Kidney capillary endothelial cell (primary cell): Measurements from ENCODE around the gene SPARC.
A peak's percentile ranks its signal among the peaks of the same experiment; 100 is the strongest.

Experiments used
- DNase-seq: peaks from one replicate; pipeline ENCODE4 v3.0.0-alpha.2; 2018; ENCODE audit warnings: low spot score

SPARC gene

GRCh38 chr5:151659001-151659754 is 27.5 kb downstream of the SPARC start:
- DNase-seq = peak; percentile 83

GRCh38 chr5:151657114-151657513 is 29.6 kb downstream of the SPARC start:
- no peak for DNase-seq

- no peak for DNase-seq
Observed at GRCh38 chr5:151656311-151656710, 30.4 kb downstream of the SPARC start.

DNA sequence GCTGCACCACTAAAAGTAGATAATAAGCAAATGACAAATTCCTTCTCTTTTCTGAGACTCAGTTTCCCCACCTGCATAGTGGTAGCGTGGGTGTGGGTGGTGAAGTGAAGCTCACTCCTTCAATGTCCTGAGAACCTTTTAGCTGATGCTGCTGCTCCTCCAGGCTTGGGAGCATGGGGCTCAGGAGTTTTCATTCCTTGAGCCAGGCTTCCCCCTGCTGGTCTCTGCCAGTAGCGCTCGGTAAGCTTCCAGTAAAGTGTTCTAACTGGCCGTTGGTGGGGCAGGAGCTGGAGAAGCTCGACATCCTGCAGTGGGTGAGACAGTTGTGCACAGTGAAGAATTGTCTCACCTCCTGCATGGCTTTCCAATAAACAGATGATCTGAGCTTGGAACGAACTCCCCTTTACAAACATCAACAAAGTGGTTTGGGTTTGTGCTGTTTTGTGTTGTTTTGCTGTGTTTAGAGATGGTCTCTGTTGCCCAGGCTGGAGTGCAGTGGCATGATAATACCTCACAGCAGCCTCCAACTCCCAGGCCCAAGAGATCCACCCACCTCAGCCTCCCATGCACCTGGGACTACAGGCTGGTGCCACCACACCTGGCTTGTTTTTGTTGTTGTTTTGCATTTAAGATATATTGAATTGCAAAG is 34.6 kb downstream of the SPARC start:
- DNase-seq = peak; percentile 76

- no peak for DNase-seq
Observed at GRCh38 chr5:151648988-151649387, 37.7 kb downstream of the SPARC start.

GRCh38 chr5:151648089-151648488 is 38.6 kb downstream of the SPARC start:
- DNase-seq = no peak

DNA sequence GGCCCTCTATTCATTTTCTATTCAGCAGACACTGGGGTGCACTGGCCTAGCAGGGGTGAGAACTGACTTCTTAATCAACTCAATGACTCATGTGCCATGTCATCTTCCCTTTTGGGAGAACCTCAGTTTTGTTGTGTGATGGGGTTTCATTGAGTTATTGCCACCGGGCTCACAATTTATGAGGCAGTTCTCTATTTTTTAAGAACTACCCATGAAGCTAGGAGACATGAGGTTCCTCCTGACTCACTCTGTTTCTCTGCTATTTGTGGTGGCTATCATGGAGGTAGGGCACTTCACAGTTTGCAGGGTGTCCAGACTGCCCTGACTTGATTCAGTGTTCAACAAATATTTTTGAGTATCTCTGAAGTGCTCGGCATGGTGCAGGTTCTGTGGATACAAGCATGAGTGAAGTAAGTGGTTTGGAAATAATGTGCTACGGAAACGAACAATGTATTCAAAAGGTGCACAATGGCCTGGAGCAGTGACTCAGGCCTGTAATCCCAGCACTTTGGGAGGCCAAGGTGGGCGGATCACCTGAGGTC is 39.3 kb downstream of the SPARC start:
- no peak for DNase-seq

- no peak for DNase-seq
Observed at GRCh38 chr5:151646334-151646733, 40.4 kb downstream of the SPARC start.

DNA sequence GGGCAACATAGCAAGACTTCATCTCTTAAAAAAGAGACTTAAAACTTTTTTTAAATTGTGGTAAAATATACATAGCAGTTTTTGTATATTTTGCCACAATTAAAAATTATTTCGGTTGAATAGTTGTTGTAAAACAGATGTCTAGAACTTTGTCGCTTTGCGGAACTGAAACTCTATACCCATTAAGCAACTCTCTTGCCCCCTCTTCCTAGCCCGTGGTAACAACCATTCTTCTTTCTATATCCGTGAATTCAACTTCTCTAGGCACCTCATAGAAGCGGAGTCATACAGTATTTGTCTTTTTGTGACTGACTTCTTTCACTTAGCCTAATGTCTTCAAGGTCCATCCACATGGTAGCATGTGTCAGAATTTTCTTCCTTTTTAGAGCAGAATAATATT is 43.3 kb downstream of the SPARC start:
- DNase-seq = no peak

DNA sequence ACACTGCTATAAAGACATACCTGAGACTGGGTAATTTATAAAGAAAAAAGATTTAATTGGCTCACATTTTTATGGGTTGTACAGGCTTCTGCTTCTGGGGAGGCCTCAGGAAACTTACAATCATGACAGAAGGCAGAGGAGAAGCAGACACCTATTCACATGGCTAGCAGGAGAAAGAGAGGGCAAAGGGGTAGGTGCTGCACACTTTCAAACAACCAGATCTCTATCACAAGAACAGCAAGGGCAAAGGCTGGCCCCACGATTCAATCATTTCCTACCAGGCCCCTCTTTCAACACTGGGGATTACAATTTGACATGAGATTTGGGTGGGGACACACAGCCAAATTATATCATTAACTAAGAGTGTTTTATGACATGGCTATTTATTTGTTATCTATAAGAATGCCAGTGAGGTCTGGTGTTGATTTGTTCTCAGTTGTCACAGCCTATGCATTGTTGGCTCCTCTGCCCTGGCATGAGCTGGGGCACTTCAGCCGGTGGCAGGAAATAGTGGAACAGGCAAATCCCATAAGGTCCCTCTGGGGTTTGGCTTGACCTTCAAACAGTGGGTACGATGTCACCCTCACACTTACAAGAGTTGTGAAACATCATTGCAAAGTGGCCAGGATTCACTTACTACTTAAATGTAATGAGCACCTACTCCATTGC is 44.1 kb downstream of the SPARC start:
- no peak for DNase-seq

GRCh38 chr5:151638619-151639018 is 48.1 kb downstream of the SPARC start:
- DNase-seq = no peak

- DNase-seq = no peak
Observed at GRCh38 chr5:151637676-151638075, 49.0 kb downstream of the SPARC start.

GRCh38 chr5:151633892-151634291 is 52.8 kb downstream of the SPARC start:
- DNase-seq = no peak

- DNase-seq = no peak
Observed at GRCh38 chr5:151632941-151633340, 53.8 kb downstream of the SPARC start.

DNA sequence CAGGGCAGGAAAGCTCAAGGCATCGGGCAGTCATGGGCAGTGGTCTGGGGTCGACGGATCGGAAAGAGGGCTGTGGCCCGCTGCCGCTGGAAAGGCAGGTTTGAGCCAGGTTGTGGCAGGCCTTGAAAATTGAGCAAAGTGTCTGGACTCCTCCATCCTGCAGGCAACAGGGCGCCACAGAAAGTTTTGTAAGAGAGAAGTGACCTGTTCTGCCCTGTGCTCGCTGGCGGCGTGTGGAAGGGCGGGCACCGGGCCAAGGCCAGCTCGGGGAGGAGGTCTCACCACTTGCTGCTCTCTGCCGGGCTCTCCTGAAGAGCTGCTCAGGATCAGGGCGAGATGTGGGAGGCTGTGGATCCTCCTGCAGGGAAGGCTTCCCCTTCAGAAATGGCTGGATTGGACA is 54.2 kb downstream of the SPARC start:
- DNase-seq = no peak

DNA sequence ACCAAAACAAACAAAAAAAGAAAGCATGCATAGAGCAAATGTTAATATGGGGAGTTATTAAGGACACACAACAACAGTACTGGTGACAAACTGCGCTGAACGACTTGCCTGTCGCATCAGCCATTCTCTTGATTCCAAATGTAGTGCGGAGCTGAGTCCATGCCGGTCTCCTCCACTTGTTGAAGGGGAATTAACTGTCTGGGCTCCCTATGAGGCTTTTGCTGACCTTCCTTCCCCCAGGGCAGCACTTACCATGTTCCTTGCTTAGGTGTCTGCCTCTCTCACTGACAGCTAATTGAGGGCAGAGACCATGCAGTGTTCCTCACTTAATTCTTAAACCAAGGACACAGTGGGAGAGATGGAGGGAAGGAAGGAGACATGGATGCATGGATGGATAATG is 54.8 kb downstream of the SPARC start:
- no peak for DNase-seq

- DNase-seq = no peak
Observed at GRCh38 chr5:151630088-151630487, 56.6 kb downstream of the SPARC start.

DNA sequence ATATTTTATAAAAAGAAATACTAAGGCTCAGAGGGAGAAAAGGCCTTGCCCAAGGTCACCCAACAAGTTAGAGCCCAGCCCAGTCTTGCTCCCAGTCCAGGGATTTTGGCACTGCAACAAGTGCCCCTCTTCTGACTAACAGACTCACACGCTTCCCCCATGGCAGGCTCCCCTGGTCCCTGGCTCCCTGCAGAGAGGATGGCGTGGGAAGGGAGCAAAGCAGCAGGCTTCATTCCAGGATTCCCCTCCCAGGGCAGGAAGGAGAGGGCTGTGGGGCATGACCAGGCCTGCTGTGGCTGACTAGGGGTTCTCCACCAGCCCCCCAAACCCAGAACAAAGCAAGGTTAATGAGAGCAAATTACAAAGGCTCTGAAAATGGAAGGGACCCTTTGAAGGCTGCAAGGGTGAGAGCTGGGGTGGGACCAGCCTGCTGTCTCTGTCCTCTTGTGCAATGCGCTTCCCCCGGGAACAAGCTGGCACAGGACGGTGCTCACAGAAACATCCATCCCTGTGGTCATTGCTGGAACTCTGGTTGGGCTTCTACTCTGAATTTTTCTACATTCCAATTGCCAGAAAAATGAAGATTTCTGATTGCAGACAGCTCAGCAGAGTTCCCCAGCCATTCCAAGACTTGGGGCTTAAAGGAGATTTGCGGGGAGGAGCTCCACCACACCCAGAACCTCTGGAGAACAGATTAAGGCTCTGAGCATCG is 58.4 kb downstream of the SPARC start:
- DNase-seq = no peak

GRCh38 chr5:151627650-151628049 is 59.1 kb downstream of the SPARC start:
- DNase-seq = no peak

DNA sequence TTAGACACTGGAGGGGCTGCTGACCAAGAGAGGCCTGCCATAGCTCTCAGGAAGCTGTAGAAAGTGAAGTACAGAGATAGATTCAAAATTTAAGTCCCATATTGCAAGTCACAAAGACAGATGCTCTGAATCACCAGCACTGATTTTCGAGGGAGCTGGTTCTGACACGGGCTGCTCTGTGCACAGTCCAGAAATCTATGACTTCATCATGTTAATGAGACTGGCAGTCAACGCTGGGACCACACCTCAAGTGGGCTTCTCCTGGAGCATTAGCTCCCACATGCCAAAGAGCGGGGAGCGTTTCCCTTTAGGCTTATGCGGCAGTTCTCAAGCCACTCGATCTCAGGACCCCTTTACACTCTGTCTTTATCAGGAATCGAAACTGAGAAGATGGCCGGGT is 61.4 kb downstream of the SPARC start:
- DNase-seq = no peak

GRCh38 chr5:151624476-151624875 is 62.2 kb downstream of the SPARC start:
- no peak for DNase-seq

DNA sequence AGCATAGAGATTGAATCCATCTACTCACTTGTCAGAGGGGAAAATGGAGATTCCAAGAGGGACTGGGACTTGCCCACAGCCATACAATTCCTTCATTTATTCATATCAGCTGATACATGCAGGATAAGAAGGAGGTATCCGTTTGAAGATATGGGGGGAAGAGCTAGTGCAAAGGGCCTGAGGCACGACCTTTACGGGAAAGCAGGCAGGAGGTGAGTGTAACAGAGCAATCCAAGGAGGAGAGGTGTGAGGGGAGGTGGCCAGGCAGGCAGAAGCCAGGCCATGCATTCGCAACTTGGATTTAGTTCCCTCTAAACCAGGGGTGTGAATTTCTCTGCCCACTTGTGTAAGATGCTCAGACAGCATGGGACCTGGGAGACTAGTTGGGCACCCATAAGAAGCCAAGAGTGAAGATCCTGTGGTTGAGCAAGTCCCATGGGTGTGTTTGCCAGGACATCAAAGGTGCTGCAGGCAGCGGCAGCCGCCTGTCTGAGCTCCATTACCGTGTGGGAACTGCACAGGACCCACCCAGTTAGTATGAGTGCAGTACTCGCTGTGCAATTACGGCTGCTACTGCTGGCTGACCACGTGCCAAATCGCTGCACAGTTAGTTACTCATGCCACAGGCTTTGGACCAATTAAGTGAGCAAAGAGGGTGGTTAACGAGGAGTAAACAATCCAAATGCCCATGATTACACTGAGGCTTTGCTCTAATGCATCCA is 64.2 kb downstream of the SPARC start:
- no peak for DNase-seq
